WTC11 (cell line): ENCODE results near the gene SLC39A3. TPM values are rescaled to one million over a fixed set of nuclear protein-coding genes. Genes with fewer than 3 reads are reported as not detected.

Experiments used
- ATAC-seq: fragments of 200-7000 bp; cut with Tn5 transposase; 2 replicates; pipeline ENCODE4 v1.10.0; 2021; ENCODE audit warnings: mild to moderate bottlenecking, moderate library complexity
- CTCF ChIA-PET: fragments of 300-600 bp; sonication (Branson Sonifier 250); formaldehyde crosslinking; loops from one replicate; lab custom pipeline; 2021; ENCODE audit warnings: antibody characterized with exemption; lab: Charles Lee
- POLR2A ChIA-PET: fragments of 350-600 bp; sonication (Branson Sonifier 250); formaldehyde crosslinking; loops from one replicate; lab custom pipeline; 2021; ENCODE audit warnings: antibody characterized with exemption; lab: Charles Lee
- DNase-seq: peaks from one replicate; pipeline ENCODE4 v3.0.0; 2021; ENCODE audit warnings: low spot score
- H3K27ac Mint-ChIP-seq: 2 replicates; pipeline ENCODE4 v1.8.0; 2021; ENCODE audit warnings: mixed read lengths
- H3K27me3 Mint-ChIP-seq: 2 replicates; pipeline ENCODE4 v1.8.0; 2021; ENCODE audit warnings: low read depth, mild to moderate bottlenecking, moderate library complexity, mixed read lengths
- H3K36me3 Mint-ChIP-seq: 2 replicates; pipeline ENCODE4 v1.8.0; 2021; ENCODE audit warnings: mixed read lengths
- H3K4me1 Mint-ChIP-seq: 2 replicates; pipeline ENCODE4 v1.8.0; 2022; ENCODE audit warnings: mixed read lengths
- H3K4me3 Mint-ChIP-seq: 2 replicates; pipeline ENCODE4 v1.8.0; 2021; ENCODE audit warnings: mild to moderate bottlenecking, moderate library complexity, mixed read lengths
- H3K9me3 Mint-ChIP-seq: 2 replicates; pipeline ENCODE4 v1.8.0; 2021; ENCODE audit warnings: mixed read lengths
- ATF3 ChIP-seq: sonication (generic); formaldehyde crosslinking; conservative IDR thresholded peaks from 2 replicates; pipeline ENCODE4 v1.8.1; 2022; ENCODE audit warnings: mild to moderate bottlenecking, missing genetic modification reagents
- CREM ChIP-seq: sonication (generic); formaldehyde crosslinking; IDR thresholded peaks from 2 replicates; pipeline ENCODE4 v1.8.1; 2022; ENCODE audit warnings: mild to moderate bottlenecking, missing genetic modification reagents, moderate library complexity
- E2F5 ChIP-seq: sonication (generic); formaldehyde crosslinking; IDR thresholded peaks from 2 replicates; pipeline ENCODE4 v1.8.1; 2022; ENCODE audit warnings: mild to moderate bottlenecking, moderate library complexity, missing genetic modification reagents
- ELF4 ChIP-seq: sonication (generic); formaldehyde crosslinking; IDR thresholded peaks from 2 replicates; pipeline ENCODE4 v1.8.1; 2022; ENCODE audit warnings: low read depth, mild to moderate bottlenecking, moderate library complexity, missing genetic modification reagents
- ESRRA ChIP-seq: sonication (generic); formaldehyde crosslinking; IDR thresholded peaks from 2 replicates; pipeline ENCODE4 v1.8.1; 2022; ENCODE audit warnings: mild to moderate bottlenecking, missing genetic modification reagents, borderline replicate concordance
- FOXP4 ChIP-seq: sonication (generic); formaldehyde crosslinking; IDR thresholded peaks from 2 replicates; pipeline ENCODE4 v1.8.0; 2022; ENCODE audit warnings: mild to moderate bottlenecking, missing genetic modification reagents
- GABPB1 ChIP-seq: sonication (generic); formaldehyde crosslinking; IDR thresholded peaks from 2 replicates; pipeline ENCODE4 v1.8.1; 2023; ENCODE audit warnings: mild to moderate bottlenecking, missing genetic modification reagents
- IRF2 ChIP-seq: sonication (generic); formaldehyde crosslinking; IDR thresholded peaks from 2 replicates; pipeline ENCODE4 v1.8.0; 2022; ENCODE audit warnings: low read depth, missing genetic modification reagents, borderline replicate concordance
- MXD4 ChIP-seq: fragments of 250-450 bp; sonication (Bioruptor Pico); IDR thresholded peaks from 2 replicates; pipeline ENCODE4 v1.8.0; 2021; ENCODE audit warnings: mild to moderate bottlenecking, moderate library complexity, borderline replicate concordance
- MYBL2 ChIP-seq: sonication (generic); formaldehyde crosslinking; IDR thresholded peaks from 2 replicates; pipeline ENCODE4 v1.8.1; 2023; ENCODE audit warnings: mild to moderate bottlenecking, moderate library complexity, missing genetic modification reagents
- NR3C1 ChIP-seq: sonication (generic); formaldehyde crosslinking; conservative IDR thresholded peaks from 2 replicates; pipeline ENCODE4 v1.8.1; 2023; ENCODE audit warnings: low read depth, mild to moderate bottlenecking, missing genetic modification reagents
- SMAD3 ChIP-seq: sonication (generic); formaldehyde crosslinking; IDR thresholded peaks from 2 replicates; pipeline ENCODE4 v1.8.0; 2022; ENCODE audit warnings: missing genetic modification reagents, mild to moderate bottlenecking, borderline replicate concordance
- SOX15 ChIP-seq: fragments of 250-450 bp; sonication (Bioruptor Pico); IDR thresholded peaks from 2 replicates; pipeline ENCODE4 v1.9.0; 2021; ENCODE audit warnings: mild to moderate bottlenecking
- TCF7 ChIP-seq: sonication (generic); formaldehyde crosslinking; IDR thresholded peaks from 2 replicates; pipeline ENCODE4 v1.8.0; 2022; ENCODE audit warnings: mild to moderate bottlenecking, low read depth, missing genetic modification reagents, moderate library complexity
- ZNF138 ChIP-seq: sonication (generic); formaldehyde crosslinking; conservative IDR thresholded peaks from 2 replicates; pipeline ENCODE4 v1.8.1; 2022; ENCODE audit warnings: mild to moderate bottlenecking, moderate library complexity, missing genetic modification reagents
- ZNF423 ChIP-seq: fragments of 250-450 bp; sonication (Bioruptor Pico); IDR thresholded peaks from 2 replicates; pipeline ENCODE4 v2.1.2; 2022; ENCODE audit warnings: mild to moderate bottlenecking, moderate library complexity
- ZNF532 ChIP-seq: fragments of 250-450 bp; sonication (Bioruptor Pico); IDR thresholded peaks from 2 replicates; pipeline ENCODE4 v1.9.0; 2021; ENCODE audit warnings: mild to moderate bottlenecking, borderline replicate concordance
- total RNA-seq: library from RNA; stranded (reverse); gene quantifications from 3 replicates; pipeline ENCODE4 v1.2.3, GENCODE V29; 2021

SLC39A3 gene
- total RNA-seq, 1 experiment from 2014 or later, result 38.0 TPM

GRCh38 chr19:2754659-2755447, 15.0 kb upstream of the SLC39A3 start (continued):
- TF ChIP-seq FOXP4 (no peak), ZNF532 (no peak)

- no peaks in the 10 kb centered on the region for H3K4me1 Mint-ChIP-seq
- peaks cover 9% of the 10 kb centered on the region for H3K27me3 Mint-ChIP-seq
- ChIA-PET POLR2A (interaction anchor here (0.7 kb wide), 1 partner anchor 136 kb away, joined by 3 read pairs; no protein-coding TSS in a partner anchor), CTCF (interaction anchor here (0.6 to 2.3 kb wide), 2 partner anchors 103 to 499 kb away, joined by 4 to 16 read pairs; no protein-coding TSS in a partner anchor)
- TF ChIP-seq ZNF423 (CRISPR knock-in tag), result no peak
- TF ChIP-seq SMAD3 (CRISPR knock-in tag), result no peak
- no peak for TF ChIP-seq CREM (CRISPR knock-in tag)
- no peak for TF ChIP-seq ELF4 (CRISPR knock-in tag)
- TF ChIP-seq MYBL2 (CRISPR knock-in tag), result no peak
- no peak for ATAC-seq
- no peaks in the 10 kb centered on the region for H3K9me3 Mint-ChIP-seq
- H3K36me3 Mint-ChIP-seq, result peaks cover 17% of the 10 kb centered on the region
- no peak overlapping the region for H3K4me3 Mint-ChIP-seq
- DNase-seq, result no peak
- no peak overlapping the region for H3K27ac Mint-ChIP-seq
Observed at GRCh38 chr19:2751438-2751830, 11.6 kb upstream of the SLC39A3 start.

GRCh38 chr19:2750808-2751437, 11.1 kb upstream of the SLC39A3 start:
- POLR2A ChIA-PET, result no interaction called here
- ATAC-seq (no peak), DNase-seq (no peak)
- H3K27me3 Mint-ChIP-seq, result peaks cover 9% of the 10 kb centered on the region
- no peak overlapping the region for H3K27ac Mint-ChIP-seq
- H3K9me3 Mint-ChIP-seq, result no peaks in the 10 kb centered on the region
- CTCF ChIA-PET, result interaction anchor here (5.7 kb wide), 1 partner anchor 102 kb away, joined by 76 read pairs; no protein-coding TSS in a partner anchor
- no peaks in the 10 kb centered on the region for H3K4me1 Mint-ChIP-seq
- peaks cover 12% of the 10 kb centered on the region for H3K36me3 Mint-ChIP-seq
- TF ChIP-seq SOX15 (CRISPR knock-in tag), result no peak
- no peak for TF ChIP-seq GABPB1 (CRISPR knock-in tag)
- no peak for TF ChIP-seq ESRRA (CRISPR knock-in tag)
- TF ChIP-seq ZNF138 (CRISPR knock-in tag), result no peak
- H3K4me3 Mint-ChIP-seq, result no peak overlapping the region

GRCh38 chr19:2747349-2747748, 7.5 kb upstream of the SLC39A3 start:
- Mint-ChIP-seq H3K27me3 (peaks cover 18% of the 10 kb centered on the region), H3K4me3 (no peak overlapping the region), H3K36me3 (no peaks in the 10 kb centered on the region), H3K4me1 (no peaks in the 10 kb centered on the region), H3K27ac (no peak overlapping the region), H3K9me3 (no peaks in the 10 kb centered on the region)
- TF ChIP-seq E2F5 (CRISPR knock-in tag) (no peak), TCF7 (no peak), MXD4 (no peak), GABPB1 (CRISPR knock-in tag) (no peak), NR3C1 (CRISPR knock-in tag) (no peak), IRF2 (CRISPR knock-in tag) (no peak), ATF3 (CRISPR knock-in tag) (no peak)
- POLR2A ChIA-PET, result no interaction called here
- DNase-seq, result no peak
- CTCF ChIA-PET, result interaction anchor here (5.7 kb wide), 1 partner anchor 99 kb away, joined by 76 read pairs; no protein-coding TSS in a partner anchor
- ATAC-seq, result no peak
